Lower leg skin (tissue), 4 donors: ENCODE results near the gene SMAD9. TPM values are rescaled to one million over a fixed set of nuclear protein-coding genes. Genes with fewer than 3 reads are reported as not detected.

ENCODE experiments used
- DNase-seq, 2 donors: peaks; one replicate each; pipeline ENCODE4 v3.0.0-alpha.2; 2019; ENCODE audit warnings: low spot score in 2 of 2
- H3K4me3 ChIP-seq: fragments of 200-600 bp; sonication (generic); 2 replicates; pipeline ENCODE4 v1.5.1; 2017; ENCODE audit warnings: mild to moderate bottlenecking, low read depth; ENCODE audit not compliant: poor library complexity, severe bottlenecking
- CTCF ChIP-seq, 3 donors: fragments of 450-650 bp; IDR thresholded peaks; one replicate each; pipeline ENCODE4 v1.5.1; 2016; ENCODE audit warnings: antibody characterized with exemption in 3 of 3, mild to moderate bottlenecking in 3 of 3, moderate library complexity in 2 of 3
- POLR2A ChIP-seq, 2 donors: fragments of 450-650 bp; IDR thresholded peaks; one replicate each; pipeline ENCODE4 v1.6.1; 2016 to 2017; ENCODE audit warnings: antibody characterized with exemption in 2 of 2, mild to moderate bottlenecking in 1 of 2, moderate library complexity in 1 of 2
- WGBS, 2 donors: methylation state at CpG; one replicate each; pipeline ENCODE4 v1.1.5; 2018; 5-methylcytosine and 5-hydroxymethylcytosine counted together
- intact Hi-C: fragments of 100-400 bp; cut with DNase I; formaldehyde crosslinking; loops from one replicate; pipeline ENCODE4 v1.15.0; 2023; ENCODE audit warnings: low total_unique reads
- total RNA-seq, 4 donors: library from RNA; depleted of rRNA; stranded (reverse); fragments of >200 nt; gene quantifications; one replicate each; pipeline ENCODE4 v1.1.0, GENCODE V29; 2016

SMAD9 gene
- total RNA-seq, 4 donors from 2014 or later, result 1.4 to 4.4 (median 2.2) TPM

DNA sequence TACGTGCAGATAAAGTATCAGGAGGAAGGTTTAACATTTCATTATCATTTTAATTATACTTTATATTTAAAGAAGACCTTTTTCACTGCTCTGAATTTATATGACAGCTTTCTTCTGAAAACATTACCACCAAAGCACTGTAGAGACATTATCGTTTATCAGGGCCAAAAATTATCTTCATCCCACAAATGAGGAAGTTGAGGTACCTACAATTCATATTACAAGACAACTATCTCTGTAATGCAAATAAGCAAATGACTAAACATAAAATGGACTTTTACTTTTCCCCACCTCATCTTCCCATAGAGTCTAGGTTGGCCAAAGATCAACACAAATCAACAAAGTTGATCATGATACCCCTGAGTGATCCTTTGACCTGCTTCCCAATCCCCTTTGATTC, 30.9 kb upstream of the SMAD9 start:
- intact Hi-C loops, result no loop called here
- 87 to 94% methylated on average over 2 of the region's 2 CpGs for WGBS, 2 donors
- no peak overlapping the region for H3K4me3 ChIP-seq
- no peak for DNase-seq
- TF ChIP-seq CTCF (IDR thresholded peaks at IDR 0.05), result no peak
- TF ChIP-seq POLR2A (IDR thresholded peaks at IDR 0.05), result no peak

DNA sequence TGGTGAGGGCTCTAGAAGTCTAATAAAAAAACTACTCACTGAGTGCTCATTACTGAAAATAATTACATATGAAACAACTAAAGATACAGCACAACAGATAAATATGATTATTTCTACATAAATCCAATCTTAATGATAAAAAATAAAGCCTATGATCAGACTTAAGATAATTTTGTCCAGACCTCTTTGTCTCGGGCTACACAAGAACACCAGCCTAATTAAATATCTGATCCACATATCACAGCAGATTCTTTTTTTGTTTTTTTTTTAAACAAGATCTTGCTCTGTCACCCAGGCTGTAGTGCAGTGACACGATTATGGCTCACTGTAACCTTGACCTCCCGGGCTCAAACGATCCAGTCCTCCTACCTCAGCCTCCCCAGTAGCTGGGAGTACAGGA, 30.3 kb upstream of the SMAD9 start:
- DNase-seq, result no peak
- TF ChIP-seq CTCF (IDR thresholded peaks at IDR 0.05) (no peak), POLR2A (IDR thresholded peaks at IDR 0.05) (no peak)
- intact Hi-C loops, result no loop called here
- H3K4me3 ChIP-seq, result no peak overlapping the region
- 91 to 94% methylated on average over 4 of the region's 4 CpGs for WGBS, 2 donors

GRCh38 chr13:36945078-36945477, 25.0 kb upstream of the SMAD9 start:
- intact Hi-C loops, result no loop called here
- TF ChIP-seq POLR2A (IDR thresholded peaks at IDR 0.05), result no peak
- TF ChIP-seq CTCF (IDR thresholded peaks at IDR 0.05), result no peak
- WGBS, 2 donors, result 49 to 53% methylated on average over 3 of the region's 3 CpGs
- H3K4me3 ChIP-seq, result no peak overlapping the region
- DNase-seq, result no peak

GRCh38 chr13:36925603-36926002, 5.6 kb upstream of the SMAD9 start:
- DNase-seq, result no peak
- TF ChIP-seq CTCF (IDR thresholded peaks at IDR 0.05), result no peak
- no peak for TF ChIP-seq POLR2A (IDR thresholded peaks at IDR 0.05)
- no peak overlapping the region for H3K4me3 ChIP-seq
- 75 to 79% methylated on average over 7 of the region's 7 CpGs for WGBS, 2 donors
- intact Hi-C loops, result no loop called here

GRCh38 chr13:36924001-36924400, 4.0 kb upstream of the SMAD9 start:
- DNase-seq, result no peak
- WGBS, 2 donors, result 71 to 78% methylated on average over 3 of the region's 3 CpGs

More at GRCh38 chr13:36924001-36924400, 4.0 kb upstream of the SMAD9 start:
- intact Hi-C loops, result no loop called here
- TF ChIP-seq CTCF (IDR thresholded peaks at IDR 0.05), result no peak
- TF ChIP-seq POLR2A (IDR thresholded peaks at IDR 0.05), result no peak
- H3K4me3 ChIP-seq, result no peak overlapping the region
